ENCODE results near the gene CCDC33.
A peak's percentile ranks its signal among the peaks of the same experiment; 100 is the strongest.

CCDC33 gene

GRCh38 chr15:74369084-74369745 is 133.1 kb downstream of the CCDC33 start:
- DNase-seq: no peak

- DNase-seq: no peak
Measured at GRCh38 chr15:74369756-74370155, 133.6 kb downstream of the CCDC33 start.

GRCh38 chr15:74370471-74370870 is 134.3 kb downstream of the CCDC33 start:
- DNase-seq: no peak

GRCh38 chr15:74373056-74373650 is 137.0 kb downstream of the CCDC33 start:
- DNase-seq: no peak

GRCh38 chr15:74373731-74374647 is 137.9 kb downstream of the CCDC33 start:
- DNase-seq: peak; percentile 95

GRCh38 chr15:74374648-74375302 is 138.6 kb downstream of the CCDC33 start:
- DNase-seq: no peak

- peak; percentile 87 for DNase-seq
Measured at GRCh38 chr15:74375303-74375693, 139.2 kb downstream of the CCDC33 start.

GRCh38 chr15:74376226-74376625 is 140.1 kb downstream of the CCDC33 start:
- no peak for DNase-seq

GRCh38 chr15:74376825-74377581 is 140.9 kb downstream of the CCDC33 start:
- no peak for DNase-seq

- no peak for DNase-seq
Measured at GRCh38 chr15:74377831-74378766, 142.0 kb downstream of the CCDC33 start.

- DNase-seq: peak; percentile 27
Measured at GRCh38 chr15:74378848-74379247, 142.7 kb downstream of the CCDC33 start.

- no peak for DNase-seq
Measured at GRCh38 chr15:74380361-74381189, 144.4 kb downstream of the CCDC33 start.

- DNase-seq: no peak
Measured at GRCh38 chr15:74381190-74381453, 145.0 kb downstream of the CCDC33 start.

- DNase-seq: no peak
Measured at GRCh38 chr15:74381481-74381880, 145.4 kb downstream of the CCDC33 start.

- DNase-seq: peak; percentile 78
Measured at GRCh38 chr15:74382004-74382816, 146.1 kb downstream of the CCDC33 start.

GRCh38 chr15:74383286-74383685 is 147.2 kb downstream of the CCDC33 start:
- no peak for DNase-seq

- peak; percentile 50 for DNase-seq
Measured at GRCh38 chr15:74383695-74384565, 147.8 kb downstream of the CCDC33 start.

- DNase-seq: no peak
Measured at GRCh38 chr15:74384566-74384880, 148.4 kb downstream of the CCDC33 start.

All from CD4-positive, alpha-beta T cell treated with Interleukin-10 for 1 hour (primary cell).